H1 (cell line): ENCODE results near the gene EHBP1. TPM values are rescaled to one million over a fixed set of nuclear protein-coding genes. Genes with fewer than 3 reads are reported as not detected.

Experiments used
- CTCF ChIA-PET: fragments of 300-600 bp; sonication (Branson Sonifier 250); formaldehyde crosslinking; loops from one replicate; lab custom pipeline; 2021; ENCODE audit not compliant: partially characterized antibody; lab: Charles Lee
- POLR2A ChIA-PET: fragments of 300-600 bp; sonication (Branson Sonifier 250); formaldehyde crosslinking; loops from one replicate; lab custom pipeline; 2021; ENCODE audit warnings: inconsistent platforms; ENCODE audit not compliant: partially characterized antibody; lab: Charles Lee
- DNase-seq, 2 experiments: peaks; one replicate each; pipeline versions ENCODE4 v3.0.0 to v3.0.0-alpha.2; 2010 to 2022; ENCODE audit warnings: low spot score in 2 of 2, low read depth in 1 of 2, mixed read lengths in 1 of 2
- FAIRE-seq: peaks from 2 replicates; lab custom pipeline; 2011; peaks lifted over from hg19 to GRCh38; lab: Jason Lieb, UNC
- H2AFZ ChIP-seq: 2 replicates; pipeline ENCODE4 v1.8.1; 2012; ENCODE audit warnings: low read length, inconsistent platforms
- H2AK5ac ChIP-seq: 2 replicates; pipeline ENCODE4 v1.6.1; 2013; ENCODE audit warnings: low read depth, low read length
- H2BK120ac ChIP-seq: replicated peaks from 2 replicates; pipeline ENCODE3; 2013; ENCODE audit warnings: low read depth, low read length, inconsistent platforms
- H2BK12ac ChIP-seq: 2 replicates; pipeline ENCODE4 v1.6.1; 2013; ENCODE audit warnings: low read depth, low read length
- H2BK15ac ChIP-seq: 2 replicates; pipeline ENCODE4 v1.6.1; 2013; ENCODE audit warnings: low read length
- H2BK20ac ChIP-seq: 2 replicates; pipeline ENCODE4 v1.6.1; 2013; ENCODE audit warnings: low read length
- H2BK5ac ChIP-seq: 2 replicates; pipeline ENCODE4 v1.6.1; 2013; ENCODE audit warnings: low read depth, low read length
- H3K14ac ChIP-seq: 2 replicates; pipeline ENCODE4 v1.6.1; 2013; ENCODE audit warnings: inconsistent platforms; ENCODE audit not compliant: insufficient read length
- H3K18ac ChIP-seq: 2 replicates; pipeline ENCODE4 v1.6.1; 2013; ENCODE audit warnings: low read length; ENCODE audit errors: extremely low read depth
- H3K23ac ChIP-seq: 2 replicates; pipeline ENCODE4 v1.6.1; 2013; ENCODE audit warnings: inconsistent platforms; ENCODE audit not compliant: insufficient read length
- H3K23me2 ChIP-seq: 2 replicates; pipeline ENCODE4 v1.6.1; 2013; ENCODE audit warnings: low read depth, low read length
- H3K27ac ChIP-seq: 2 replicates; pipeline ENCODE4 v1.6.1; 2011; ENCODE audit warnings: low read depth, low read length, inconsistent platforms
- H3K27me3 ChIP-seq, 4 experiments: replicated peaks in 1 of 4; 1 replicate in 1 of 4; 2 replicates in 3 of 4; pipeline versions ENCODE4 v1.6.1 to v1.8.1; 2011 to 2013; ENCODE audit warnings: low read length in 3 of 4, mild to moderate bottlenecking in 3 of 4, inconsistent platforms in 2 of 4, mixed read lengths in 2 of 4, moderate library complexity in 1 of 4; ENCODE audit not compliant: control insufficient read depth in 3 of 4, insufficient read depth in 3 of 4; ENCODE audit errors: extremely low read depth in 1 of 4
- H3K36me3 ChIP-seq, 4 experiments: 2 replicates each; pipeline versions ENCODE4 v1.6.1 to v1.8.1; 2011 to 2013; ENCODE audit warnings: mild to moderate bottlenecking in 4 of 4, low read length in 3 of 4, moderate library complexity in 2 of 4, control low read depth in 1 of 4, inconsistent platforms in 1 of 4; ENCODE audit not compliant: insufficient read depth in 4 of 4, control insufficient read depth in 2 of 4
- H3K4ac ChIP-seq: replicated peaks from 2 replicates; pipeline ENCODE3; 2013; ENCODE audit warnings: low read length, low read depth, mixed read lengths, inconsistent platforms; ENCODE audit not compliant: insufficient read length
- H3K4me1 ChIP-seq, 4 experiments: replicated peaks in 1 of 4; 1 replicate in 1 of 4; 2 replicates in 3 of 4; pipeline versions ENCODE4 v1.6.1 to v1.8.1; 2011 to 2013; ENCODE audit warnings: low read length in 3 of 4, inconsistent platforms in 2 of 4, mixed read lengths in 1 of 4; ENCODE audit not compliant: insufficient read depth in 4 of 4, control insufficient read depth in 3 of 4
- H3K4me2 ChIP-seq, 2 experiments: 2 replicates each; pipeline versions ENCODE4 v1.6.1 to v1.8.1; 2011 to 2013; ENCODE audit warnings: low read depth in 2 of 2, low read length in 2 of 2, control low read depth in 1 of 2, inconsistent platforms in 1 of 2, mild to moderate bottlenecking in 1 of 2; ENCODE audit not compliant: insufficient read depth in 1 of 2
- H3K4me3 ChIP-seq, 4 experiments: fragments of 200-600, 300-600 bp in 1 of 4; sonication (generic), shearing (Covaris generic), sonication (Bioruptor Twin) in 1 of 4; 2 replicates each; pipeline versions ENCODE4 v1.5.1 to v1.8.1; 2011 to 2016; ENCODE audit warnings: low read length in 4 of 4, low read depth in 3 of 4, control low read depth in 2 of 4, inconsistent platforms in 2 of 4, mild to moderate bottlenecking in 2 of 4, mixed read lengths in 1 of 4, moderate library complexity in 1 of 4; ENCODE audit not compliant: insufficient read depth in 2 of 4; ENCODE audit errors: extremely low read depth in 1 of 4
- H3K56ac ChIP-seq: replicated peaks from 2 replicates; pipeline ENCODE3; 2013; ENCODE audit warnings: low read depth, mild to moderate bottlenecking, mixed read lengths, low read length, inconsistent platforms; ENCODE audit not compliant: insufficient read length
- H3K79me1 ChIP-seq: 2 replicates; pipeline ENCODE4 v1.6.1; 2013; ENCODE audit warnings: low read depth, low read length, control low read depth
- H3K79me2 ChIP-seq, 2 experiments: 2 replicates each; pipeline versions ENCODE4 v1.6.1 to v1.8.1; 2012 to 2013; ENCODE audit warnings: low read length in 2 of 2, mild to moderate bottlenecking in 2 of 2, inconsistent platforms in 1 of 2; ENCODE audit not compliant: insufficient read depth in 2 of 2, control insufficient read depth in 1 of 2
- H3K9ac ChIP-seq, 4 experiments: replicated peaks in 1 of 4; 1 replicate in 1 of 4; 2 replicates in 3 of 4; pipeline versions ENCODE4 v1.6.1 to v1.8.1; 2011 to 2013; ENCODE audit warnings: low read depth in 3 of 4, low read length in 3 of 4, control low read depth in 2 of 4, mild to moderate bottlenecking in 2 of 4, moderate library complexity in 2 of 4, inconsistent platforms in 1 of 4; ENCODE audit errors: extremely low read depth in 1 of 4
- H3K9me3 ChIP-seq, 2 experiments: 2 replicates each; pipeline versions ENCODE4 v1.6.1 to v1.8.1; 2012 to 2013; ENCODE audit warnings: mild to moderate bottlenecking in 2 of 2, moderate library complexity in 2 of 2, control low read depth in 1 of 2, inconsistent platforms in 1 of 2, low read depth in 1 of 2, low read length in 1 of 2, mixed read lengths in 1 of 2; ENCODE audit not compliant: insufficient read depth in 2 of 2
- H4K20me1 ChIP-seq, 2 experiments: replicated peaks in 1 of 2; 2 replicates each; pipeline versions ENCODE3 to v1.8.1; 2011 to 2013; ENCODE audit warnings: inconsistent platforms in 2 of 2, low read length in 2 of 2, mild to moderate bottlenecking in 1 of 2; ENCODE audit not compliant: insufficient read depth in 2 of 2, control insufficient read depth in 1 of 2
- H4K5ac ChIP-seq: 2 replicates; pipeline ENCODE4 v1.6.1; 2013; ENCODE audit warnings: low read length, low read depth, mixed read lengths, inconsistent platforms; ENCODE audit not compliant: insufficient read length
- H4K8ac ChIP-seq: 2 replicates; pipeline ENCODE4 v1.8.0; 2013; ENCODE audit warnings: mild to moderate bottlenecking, moderate library complexity, low read length, inconsistent platforms; ENCODE audit not compliant: insufficient read depth; ENCODE audit errors: extremely low read depth
- H4K91ac ChIP-seq: replicated peaks from 2 replicates; pipeline ENCODE3; 2013; ENCODE audit warnings: low read length, mixed read lengths, inconsistent platforms; ENCODE audit not compliant: insufficient read length
- BACH1 ChIP-seq: IDR thresholded peaks from 2 replicates; pipeline ENCODE4 v1.6.1; 2012; ENCODE audit warnings: low read length, improper control_type of control experiment
- CTBP2 ChIP-seq: IDR thresholded peaks from 2 replicates; pipeline ENCODE4 v1.7.0; 2011; ENCODE audit warnings: borderline replicate concordance, mild to moderate bottlenecking, moderate library complexity, mixed read lengths, low read length; ENCODE audit not compliant: insufficient read depth, insufficient read length
- EP300 ChIP-seq, 2 experiments: IDR thresholded peaks; 1 replicate in 1 of 2; 2 replicates in 1 of 2; pipeline ENCODE4 v1.6.1; 2011 to 2012; ENCODE audit warnings: low read depth in 2 of 2, low read length in 2 of 2, mild to moderate bottlenecking in 2 of 2, borderline replicate concordance in 1 of 2, inconsistent platforms in 1 of 2, moderate library complexity in 1 of 2
- GABPA ChIP-seq: IDR thresholded peaks from 2 replicates; pipeline ENCODE4 v1.6.1; 2011; ENCODE audit warnings: mild to moderate bottlenecking, low read length, moderate library complexity, borderline replicate concordance; ENCODE audit not compliant: insufficient read depth
- HDAC6 ChIP-seq: IDR thresholded peaks from one replicate; pipeline ENCODE4 v1.7.1; 2012; ENCODE audit warnings: low read depth, mild to moderate bottlenecking, inconsistent platforms, low read length, moderate library complexity
- POLR2AphosphoS5 ChIP-seq: IDR thresholded peaks from 2 replicates; pipeline ENCODE4 v1.6.1; 2011; ENCODE audit warnings: low read depth, low read length
- TAF1 ChIP-seq: IDR thresholded peaks from 2 replicates; pipeline ENCODE4 v1.6.1; 2011; ENCODE audit warnings: mild to moderate bottlenecking, low read depth, low read length
- ZNF274 ChIP-seq: IDR thresholded peaks from 2 replicates; pipeline ENCODE4 v1.7.0; 2012; ENCODE audit warnings: low read length, borderline replicate concordance; ENCODE audit errors: extremely low read depth
- polyA plus RNA-seq, 7 experiments: library from polyadenylated mRNA; depleted of rRNA in 3 of 7; stranded (reverse) in 5 of 7; unstranded in 2 of 7; fragments of >200 nt in 5 of 7; fragments of 200-250 nt in 2 of 7; gene quantifications; 1 replicate in 5 of 7; 2 replicates in 1 of 7; 4 replicates in 1 of 7; pipeline versions ENCODE4 v1.2.1 to v1.2.3, GENCODE V29; 2011 to 2013; ENCODE audit warnings: missing spikeins in 2 of 7, mixed read lengths in 2 of 7
- total RNA-seq: library from RNA; stranded (reverse); fragmentation: NEBNext Ultra II Directional; extraction: Animal tissue kit (Norgen Biotek cat#: 25700); gene quantifications from 2 replicates; pipeline ENCODE4 v1.2.1, GENCODE V29; 2021
- TF ChIP-seq, protein P1 (sequence below): IDR thresholded peaks from 2 replicates; pipeline ENCODE4 v1.6.1; 2011; ENCODE audit warnings: low read length, improper control_type of control experiment
- TF ChIP-seq, protein P2 (sequence below), 3 experiments: IDR thresholded peaks; 1 replicate in 2 of 3; 2 replicates in 1 of 3; pipeline versions ENCODE4 v1.5.1 to v1.6.1; 2011; ENCODE audit warnings: low read length in 3 of 3, mild to moderate bottlenecking in 3 of 3, inconsistent platforms in 2 of 3, low read depth in 1 of 3, moderate library complexity in 1 of 3; ENCODE audit not compliant: insufficient read depth in 1 of 3; ENCODE audit errors: control extremely low read depth in 1 of 3
- TF ChIP-seq, protein P3 (sequence below): IDR thresholded peaks from 2 replicates; pipeline ENCODE4 v1.6.1; 2012; ENCODE audit warnings: inconsistent platforms

EHBP1 gene
- total and polyA plus RNA-seq, 2 of the 8 experiments (the other 6 are each of a cell fraction or from before 2014, with no cell fraction given): 12.0 to 64.1 TPM

DNA sequence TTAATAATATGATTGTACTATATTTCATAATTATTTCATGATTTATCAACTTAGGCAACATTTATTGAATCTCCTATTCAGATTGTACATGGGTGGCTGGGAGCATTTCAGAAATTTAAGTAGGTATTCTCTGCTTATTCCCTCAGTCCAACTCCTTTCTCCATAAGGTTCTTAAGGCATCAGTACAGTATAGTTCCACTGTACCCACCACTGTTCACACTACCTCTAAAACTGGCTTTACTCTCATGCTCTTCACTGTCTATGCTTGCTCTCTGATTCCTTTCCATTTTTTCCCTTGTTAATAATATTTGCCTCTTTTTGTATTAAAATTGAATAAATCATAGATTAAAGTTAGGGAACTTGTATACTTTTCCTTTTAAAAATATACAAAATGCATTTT lies 89.8 kb downstream of the EHBP1 start:
- no peaks in the 10 kb centered on the region for H3K79me2 ChIP-seq
- no peak for DNase-seq
- CTCF ChIA-PET: no interaction called here
- TF ChIP-seq ZNF274 (no peak), EP300 (IDR thresholded peaks at IDR 0.05; ENCODE audit: borderline replicate concordance in 1 of 2, low read depth in 2 of 2, low read length in 2 of 2) (no peak), POLR2AphosphoS5 (no peak), BACH1 (no peak), CTBP2 (no peak), GABPA (no peak), TAF1 (no peak), HDAC6 (no peak)
- TF ChIP-seq, protein P1, sequence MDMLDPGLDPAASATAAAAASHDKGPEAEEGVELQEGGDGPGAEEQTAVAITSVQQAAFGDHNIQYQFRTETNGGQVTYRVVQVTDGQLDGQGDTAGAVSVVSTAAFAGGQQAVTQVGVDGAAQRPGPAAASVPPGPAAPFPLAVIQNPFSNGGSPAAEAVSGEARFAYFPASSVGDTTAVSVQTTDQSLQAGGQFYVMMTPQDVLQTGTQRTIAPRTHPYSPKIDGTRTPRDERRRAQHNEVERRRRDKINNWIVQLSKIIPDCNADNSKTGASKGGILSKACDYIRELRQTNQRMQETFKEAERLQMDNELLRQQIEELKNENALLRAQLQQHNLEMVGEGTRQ: no peak
- TF ChIP-seq, protein P2, sequence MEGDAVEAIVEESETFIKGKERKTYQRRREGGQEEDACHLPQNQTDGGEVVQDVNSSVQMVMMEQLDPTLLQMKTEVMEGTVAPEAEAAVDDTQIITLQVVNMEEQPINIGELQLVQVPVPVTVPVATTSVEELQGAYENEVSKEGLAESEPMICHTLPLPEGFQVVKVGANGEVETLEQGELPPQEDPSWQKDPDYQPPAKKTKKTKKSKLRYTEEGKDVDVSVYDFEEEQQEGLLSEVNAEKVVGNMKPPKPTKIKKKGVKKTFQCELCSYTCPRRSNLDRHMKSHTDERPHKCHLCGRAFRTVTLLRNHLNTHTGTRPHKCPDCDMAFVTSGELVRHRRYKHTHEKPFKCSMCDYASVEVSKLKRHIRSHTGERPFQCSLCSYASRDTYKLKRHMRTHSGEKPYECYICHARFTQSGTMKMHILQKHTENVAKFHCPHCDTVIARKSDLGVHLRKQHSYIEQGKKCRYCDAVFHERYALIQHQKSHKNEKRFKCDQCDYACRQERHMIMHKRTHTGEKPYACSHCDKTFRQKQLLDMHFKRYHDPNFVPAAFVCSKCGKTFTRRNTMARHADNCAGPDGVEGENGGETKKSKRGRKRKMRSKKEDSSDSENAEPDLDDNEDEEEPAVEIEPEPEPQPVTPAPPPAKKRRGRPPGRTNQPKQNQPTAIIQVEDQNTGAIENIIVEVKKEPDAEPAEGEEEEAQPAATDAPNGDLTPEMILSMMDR (IDR thresholded peaks at IDR 0.05; ENCODE audit: control extremely low read depth in 1 of 3, insufficient read depth in 1 of 3, low read depth in 1 of 3, low read length in 3 of 3): no peak
- TF ChIP-seq, protein P3, sequence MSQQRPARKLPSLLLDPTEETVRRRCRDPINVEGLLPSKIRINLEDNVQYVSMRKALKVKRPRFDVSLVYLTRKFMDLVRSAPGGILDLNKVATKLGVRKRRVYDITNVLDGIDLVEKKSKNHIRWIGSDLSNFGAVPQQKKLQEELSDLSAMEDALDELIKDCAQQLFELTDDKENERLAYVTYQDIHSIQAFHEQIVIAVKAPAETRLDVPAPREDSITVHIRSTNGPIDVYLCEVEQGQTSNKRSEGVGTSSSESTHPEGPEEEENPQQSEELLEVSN: no peak

More for the DNA sequence above, 89.8 kb downstream of the EHBP1 start:
- Histone ChIP-seq H3K9ac (no peak overlapping the region), H3K27me3 (no peaks in the 10 kb centered on the region), H4K8ac (no peak overlapping the region), H2BK15ac (no peak overlapping the region), H3K23ac (no peak overlapping the region), H3K4me1 (no peaks in the 10 kb centered on the region), H2BK120ac (no peak overlapping the region), H2AK5ac (no peak overlapping the region), H4K5ac (no peak overlapping the region), H3K4ac (no peak overlapping the region), H3K23me2 (no peaks in the 10 kb centered on the region), H3K14ac (no peak overlapping the region), H2BK12ac (no peak overlapping the region), H2BK20ac (no peak overlapping the region), H4K20me1 (no peaks in the 10 kb centered on the region), H2AFZ (no peak overlapping the region), H3K56ac (peak overlapping the region; percentile 59), H3K4me2 (no peak overlapping the region), H4K91ac (no peak overlapping the region), H3K4me3 (no peak overlapping the region), H3K27ac (no peak overlapping the region), H3K18ac (no peak overlapping the region), H3K79me1 (no peaks in the 10 kb centered on the region), H2BK5ac (no peak overlapping the region), H3K9me3 (no peaks in the 10 kb centered on the region), H3K36me3 (no peaks in the 10 kb centered on the region)
- POLR2A ChIA-PET: no interaction called here
- no peak for FAIRE-seq
